GM21423 (cell line): ENCODE measurements around the gene FIGNL2.

ENCODE experiments used
- ATAC-seq: cut with Tn5 transposase; IDR thresholded peaks from one replicate; pipeline ENCODE4 v1.9.1; 2021; ENCODE audit warnings: mild to moderate bottlenecking, moderate library complexity; ENCODE audit not compliant: unreplicated experiment

The FIGNL2 gene

GRCh38 chr12:51860986-51861385 is 12.5 kb upstream of the FIGNL2 start:
- ATAC-seq, result no peak

GRCh38 chr12:51855586-51856428 is 7.3 kb upstream of the FIGNL2 start:
- no peak for ATAC-seq

DNA sequence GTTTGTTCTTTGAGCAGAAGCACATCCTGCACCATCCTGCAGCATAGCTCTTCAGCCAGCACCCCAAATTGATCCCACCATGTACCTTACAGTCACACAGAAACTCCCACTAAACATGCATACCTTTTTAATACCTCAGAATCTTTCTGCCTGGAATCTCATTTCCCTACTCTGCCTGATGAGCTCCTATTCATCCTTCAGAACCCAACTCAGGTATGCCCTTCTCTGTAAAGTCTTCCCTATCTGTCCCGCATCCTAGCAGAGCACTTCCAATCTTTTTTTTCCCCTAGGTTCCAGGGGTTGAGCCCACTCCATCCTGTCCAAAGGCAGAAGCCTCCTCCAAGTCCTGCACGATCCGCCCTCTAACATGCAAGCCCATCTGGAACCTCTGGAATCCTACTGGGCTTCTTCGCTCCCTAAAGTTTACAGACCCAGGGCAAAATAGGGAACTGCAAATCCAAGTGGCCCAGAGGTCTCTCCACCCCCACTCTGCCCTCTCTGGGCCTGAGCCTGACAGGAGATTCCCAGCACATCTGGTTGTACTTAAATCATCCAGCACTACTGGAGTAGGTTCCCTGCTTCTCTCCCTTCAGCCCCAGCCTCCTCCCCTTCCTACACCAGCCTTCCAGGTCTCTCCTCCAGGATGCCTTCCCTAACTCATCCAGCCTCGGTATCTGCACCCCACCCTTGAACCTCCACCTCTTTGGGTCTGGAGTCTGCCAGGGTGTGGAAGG is 4.1 kb upstream of the FIGNL2 start:
- ATAC-seq, result no peak

GRCh38 chr12:51851413-51852124 is 3.1 kb upstream of the FIGNL2 start:
- no peak for ATAC-seq

DNA sequence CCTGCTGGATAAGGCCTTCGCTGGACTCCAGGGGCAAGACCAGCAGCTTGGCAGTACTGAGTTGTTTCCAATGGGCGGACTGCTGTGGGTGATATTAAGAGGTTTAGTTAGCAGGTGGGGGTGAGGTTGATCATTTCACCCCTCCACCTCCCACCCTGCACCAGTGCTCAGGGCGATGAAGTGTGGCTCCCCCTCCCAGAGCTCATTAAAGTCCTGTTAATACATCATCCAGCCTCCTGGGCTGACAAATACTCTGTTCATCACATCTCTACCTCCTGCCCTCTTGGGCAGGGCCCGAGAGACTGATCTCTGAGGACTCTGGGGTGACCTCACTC is 2.4 kb upstream of the FIGNL2 start:
- no peak for ATAC-seq

DNA sequence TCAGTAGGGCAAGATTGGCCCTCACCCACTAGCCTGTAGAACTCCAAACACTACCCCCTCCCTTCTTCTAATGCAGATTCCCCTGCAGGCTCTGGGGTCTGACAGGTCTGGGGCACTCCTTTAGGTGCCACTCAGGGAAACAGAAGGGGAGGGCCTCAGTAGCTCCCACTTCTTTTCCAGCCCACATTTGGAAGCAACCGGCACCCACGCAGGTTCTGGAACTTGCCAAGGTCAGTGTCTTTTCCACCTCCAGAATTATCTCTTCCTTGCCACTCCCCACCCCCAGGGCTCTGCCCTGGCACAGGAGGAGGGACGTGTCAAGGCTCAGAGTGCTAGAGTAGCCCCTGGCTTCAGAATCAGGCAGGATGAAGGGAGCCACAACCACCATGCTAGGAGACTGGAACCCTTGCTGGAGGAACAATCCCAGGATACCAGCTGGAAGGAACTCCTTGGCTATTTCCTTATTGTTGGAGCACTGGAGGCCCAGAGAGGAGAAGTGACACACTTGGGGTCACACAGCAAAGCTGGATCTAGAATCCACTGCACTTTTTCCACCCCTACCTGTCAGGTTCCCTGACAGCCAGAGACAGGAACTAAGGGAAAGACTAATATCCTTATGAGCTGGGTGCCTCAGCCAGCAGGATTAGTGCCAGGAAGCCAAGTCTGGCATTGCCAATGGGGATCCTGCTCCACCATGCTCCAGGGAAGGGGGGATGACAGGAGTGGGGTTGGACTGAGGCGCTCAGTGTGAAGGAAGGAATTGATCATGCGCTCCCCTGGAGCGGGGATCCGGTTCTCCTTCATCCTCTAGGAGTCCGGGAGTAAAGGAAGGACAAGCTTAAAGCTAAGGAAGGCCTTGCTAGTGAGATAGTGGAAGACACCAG is 1.8 kb upstream of the FIGNL2 start:
- no peak for ATAC-seq

GRCh38 chr12:51848841-51849735 is 570 bp upstream of the FIGNL2 start:
- no peak for ATAC-seq

- no peak for ATAC-seq
Measured at GRCh38 chr12:51847643-51848325, 734 bp downstream of the FIGNL2 start.

DNA sequence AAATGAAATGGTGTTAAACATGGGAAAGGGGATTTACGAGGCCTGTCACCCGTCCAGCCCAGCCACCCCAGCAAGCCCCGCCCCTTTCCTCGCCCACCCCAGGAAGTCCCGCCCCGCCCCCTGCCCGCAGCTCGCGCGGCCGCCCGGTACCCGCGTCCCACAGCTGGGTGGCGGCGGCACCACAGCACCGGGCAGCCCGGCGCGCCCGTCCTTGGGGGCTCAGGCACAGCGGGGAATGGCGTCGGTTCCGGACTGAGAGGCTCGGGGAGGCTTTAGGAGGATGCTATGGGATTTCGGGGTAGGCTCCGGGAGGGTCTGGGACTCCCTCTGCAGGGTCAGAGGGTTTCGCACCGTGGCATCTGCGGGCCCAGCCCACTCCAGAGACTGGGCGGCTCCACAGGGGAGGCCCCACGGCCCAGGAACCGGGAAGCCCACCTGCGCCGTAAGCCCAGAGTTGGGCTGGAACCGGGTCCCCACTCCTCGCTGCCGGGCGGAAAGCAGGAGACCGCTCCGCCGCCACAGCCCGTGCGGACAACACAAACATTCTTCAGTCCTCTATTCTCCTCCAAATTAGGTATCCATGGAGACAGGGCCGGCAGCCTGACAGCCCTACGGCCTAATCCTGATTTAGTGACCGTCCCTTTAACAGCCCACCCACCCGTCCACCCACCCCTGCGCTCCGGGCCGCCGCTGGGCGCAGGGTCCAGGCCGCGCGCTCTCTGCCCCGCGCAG is 1.4 kb downstream of the FIGNL2 start:
- no peak for ATAC-seq

GRCh38 chr12:51846271-51846691 is 2.2 kb downstream of the FIGNL2 start:
- no peak for ATAC-seq

- no peak for ATAC-seq
Measured at GRCh38 chr12:51845482-51845881, 3.0 kb downstream of the FIGNL2 start.

- no peak for ATAC-seq
Measured at GRCh38 chr12:51844854-51845253, 3.7 kb downstream of the FIGNL2 start.

DNA sequence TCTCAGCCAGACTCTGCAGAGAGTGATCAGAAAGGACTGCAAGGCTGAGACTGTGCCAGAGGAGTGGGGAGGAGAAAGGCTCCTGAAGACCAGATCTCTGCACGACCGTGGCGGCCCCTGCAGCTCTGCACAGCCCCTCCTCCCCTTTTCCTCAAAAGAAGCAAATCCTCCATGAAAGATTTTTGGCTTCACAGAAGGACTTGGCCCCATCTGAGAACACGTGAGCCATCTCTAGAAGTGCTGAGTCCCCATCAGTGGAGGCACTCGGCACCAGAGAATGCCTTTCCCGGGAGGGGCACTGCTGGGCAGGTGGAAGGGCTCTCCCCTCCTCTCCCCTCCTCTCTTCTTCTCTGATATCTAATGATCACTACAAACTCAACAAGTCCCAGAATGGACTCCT is 6.8 kb downstream of the FIGNL2 start:
- no peak for ATAC-seq

DNA sequence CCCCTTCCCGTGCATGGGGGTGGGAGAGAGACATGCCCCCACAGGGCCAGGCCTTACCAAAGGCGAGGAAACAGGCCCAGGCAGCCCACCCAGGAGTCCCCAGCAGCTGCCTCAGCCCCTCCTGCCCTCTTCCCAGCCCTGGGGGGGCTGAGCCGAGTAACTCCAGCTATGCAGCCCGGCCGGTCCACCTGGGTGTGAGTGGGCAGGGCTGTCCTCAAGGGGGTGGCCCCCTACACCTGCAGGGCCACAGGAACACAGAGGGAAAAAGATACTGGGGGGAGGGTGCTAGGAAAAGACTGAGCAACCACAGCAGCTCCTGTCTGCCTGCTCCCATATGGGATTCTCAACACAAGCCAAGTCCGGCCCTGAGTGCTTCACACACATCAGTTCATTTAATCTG is 7.6 kb downstream of the FIGNL2 start:
- no peak for ATAC-seq

- ATAC-seq, result no peak
Measured at GRCh38 chr12:51839310-51839947, 9.1 kb downstream of the FIGNL2 start.

GRCh38 chr12:51838762-51839161 is 9.8 kb downstream of the FIGNL2 start:
- ATAC-seq, result no peak

DNA sequence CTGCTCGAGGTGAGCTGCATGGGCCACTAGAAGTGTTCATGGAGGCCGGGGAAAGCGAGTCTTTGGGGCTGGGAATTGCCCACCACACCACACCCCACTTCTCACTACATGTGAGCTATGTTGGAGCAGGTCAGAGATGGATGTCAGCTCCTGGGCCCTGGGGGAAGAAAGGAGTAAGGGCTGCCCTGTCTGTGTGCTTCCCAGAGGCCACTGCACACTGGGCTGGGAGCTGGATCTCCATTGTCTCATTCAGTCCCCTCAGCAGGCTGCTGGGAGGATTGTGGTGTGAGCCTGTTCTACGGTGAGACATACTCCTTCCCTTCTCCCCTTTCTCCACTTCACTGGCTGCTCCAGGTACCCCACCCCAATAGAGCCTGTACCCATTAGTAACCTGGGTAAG is 10.5 kb downstream of the FIGNL2 start:
- ATAC-seq, result no peak

DNA sequence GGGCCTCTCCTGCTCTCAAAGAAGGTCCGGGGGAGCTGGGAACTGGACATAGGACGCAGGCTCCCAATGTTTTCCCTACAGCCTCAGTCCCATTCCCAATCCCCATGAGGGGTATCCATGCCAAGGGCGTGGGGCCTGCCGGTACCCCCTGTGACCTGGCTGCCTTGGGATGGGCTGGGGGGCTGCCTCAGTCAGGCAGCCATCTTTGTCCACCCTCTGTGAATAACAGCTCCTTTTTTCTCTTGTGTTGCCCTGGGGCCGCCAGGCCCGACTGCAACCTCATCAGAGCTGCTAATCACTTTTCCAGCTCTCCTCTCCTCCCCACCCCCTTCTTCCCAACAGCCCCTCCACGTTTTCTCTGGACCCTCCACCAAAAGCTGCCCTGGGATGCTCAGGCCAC is 11.2 kb downstream of the FIGNL2 start:
- ATAC-seq, result no peak
